ENCODE measurements around the gene STEAP2. TPM values are rescaled to one million over a fixed set of nuclear protein-coding genes. Genes with fewer than 3 reads are reported as not detected.

STEAP2 gene
- total and polyA plus RNA-seq, 2 of the 4 experiments (the other 2 are of a cell fraction), result 1.8 to 3.9 TPM

DNA sequence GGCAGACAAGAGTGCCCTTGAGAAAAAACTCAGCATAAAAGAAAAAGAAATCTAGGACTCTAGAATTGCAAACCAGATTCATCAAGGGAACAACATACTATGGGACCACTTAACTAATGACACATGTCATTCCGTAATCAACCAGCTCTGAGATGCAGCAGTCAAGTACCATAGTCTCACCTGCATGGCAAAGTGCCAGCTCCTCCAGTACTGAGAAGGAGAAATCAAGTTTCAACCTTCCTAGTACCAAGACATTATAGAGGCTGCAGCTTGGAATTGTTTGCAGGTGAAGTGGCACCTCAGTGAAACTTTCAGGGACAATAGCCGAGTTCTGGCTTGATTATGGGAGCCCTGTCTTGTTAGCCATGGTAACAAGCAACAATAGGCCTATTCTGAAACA, 45.8 kb upstream of the STEAP2 start (continued):
- TF ChIP-seq BHLHE40 (IDR thresholded peaks at IDR 0.05; ENCODE audit: low read depth, low read length) (no peak), FOS (IDR thresholded peaks at IDR 0.05; ENCODE audit: low read depth, low read length) (no peak), CEBPB (IDR thresholded peaks at IDR 0.05; ENCODE audit: low read depth, low read length) (no peak), NFE2L2 (IDR thresholded peaks at IDR 0.05; ENCODE audit: low read depth, low read length) (no peak), MAFK (IDR thresholded peaks at IDR 0.05; ENCODE audit: low read depth, low read length) (no peak), MAZ (IDR thresholded peaks at IDR 0.05; ENCODE audit: borderline replicate concordance, low read depth, low read length) (no peak), POLR2A (IDR thresholded peaks at IDR 0.05; ENCODE audit: low read depth, low read length) (no peak)

DNA sequence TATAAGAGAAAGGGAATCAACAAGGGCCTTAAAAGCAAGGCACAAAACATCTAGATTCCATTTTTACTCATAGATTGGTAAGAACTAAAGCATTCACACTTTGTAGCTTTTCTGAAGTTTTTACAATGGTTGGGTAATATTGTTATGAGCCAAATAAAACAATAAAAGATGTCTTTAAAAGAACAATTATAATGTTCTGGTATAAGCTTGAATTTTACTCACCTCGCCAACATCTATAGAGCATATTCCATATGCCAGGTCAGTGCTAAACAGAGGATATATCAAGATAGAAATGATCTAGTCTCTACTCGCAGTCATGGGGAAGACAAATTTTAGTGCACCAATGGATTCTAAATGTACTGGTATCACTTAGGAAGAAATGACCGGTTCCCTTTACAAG, 45.4 kb upstream of the STEAP2 start:
- Histone ChIP-seq H3K9me1 (ENCODE audit: insufficient read depth, low read length) (no peaks in the 10 kb centered on the region), H2BK120ac (ENCODE audit: low read depth, low read length) (no peak overlapping the region), H2AFZ (replicated peaks; ENCODE audit: low read length, poor library complexity) (no peak overlapping the region), H3K27me3 (ENCODE audit: control insufficient read depth, insufficient read depth, low read length) (no peaks in the 10 kb centered on the region), H3K56ac (ENCODE audit: extremely low read depth, insufficient read depth, low read length) (no peak overlapping the region), H3K4me2 (ENCODE audit: low read depth, low read length) (no peak overlapping the region), H3K36me3 (ENCODE audit: control insufficient read depth, insufficient read depth, low read length) (no peaks in the 10 kb centered on the region), H2AK9ac (replicated peaks; ENCODE audit: low read depth, low read length, poor library complexity) (no peak overlapping the region), H3K14ac (replicated peaks; ENCODE audit: low read depth, low read length) (no peak overlapping the region), H3K9ac (ENCODE audit: low read depth, low read length) (no peak overlapping the region), H3K79me1 (ENCODE audit: low read depth in 1 of 2, low read length in 2 of 2) (no peaks in the 10 kb centered on the region), H4K8ac (ENCODE audit: low read depth in 2 of 2, low read length in 2 of 2) (no peak overlapping the region), H3K18ac (ENCODE audit: low read depth, low read length) (no peak overlapping the region), H2AK5ac (ENCODE audit: low read depth, low read length) (no peak overlapping the region), H3K27ac (ENCODE audit: insufficient read depth, low read length) (no peak overlapping the region), H3K9me3 (ENCODE audit: control insufficient read depth, insufficient read depth, low read length) (no peaks in the 10 kb centered on the region; the same call in 1 of the 2 replicates), H4K20me1 (ENCODE audit: insufficient read depth, low read length) (no peaks in the 10 kb centered on the region), H3K23ac (ENCODE audit: low read depth, low read length) (no peak overlapping the region), H2BK5ac (ENCODE audit: low read depth, low read length, poor library complexity, severe bottlenecking) (no peak overlapping the region), H2BK15ac (ENCODE audit: low read depth, low read length) (no peak overlapping the region), H3K4me1 (ENCODE audit: control insufficient read depth, insufficient read depth, low read length) (no peaks in the 10 kb centered on the region), H3K4ac (ENCODE audit: low read depth, low read length) (no peak overlapping the region), H3K4me3 (ENCODE audit: insufficient read depth, low read depth, low read length) (no peak overlapping the region), H2BK20ac (ENCODE audit: low read depth, low read length) (no peak overlapping the region), H4K5ac (ENCODE audit: low read depth, low read length) (no peak overlapping the region), H4K91ac (ENCODE audit: insufficient read depth, low read depth, low read length) (no peak overlapping the region)
- in situ Hi-C loops (cut with MboI; ENCODE audit: low sequenced_read_pairs) (loop anchor here (10.0 kb wide), 2 partner anchors 99 to 269 kb away; no protein-coding TSS in a partner anchor), intact Hi-C loops (cut with micrococcal nuclease) (no loop called here), dilution Hi-C loops (cut with HindIII; ENCODE audit: low sequenced_read_pairs, unreplicated experiment) (no loop called here)
- POLR2A ChIA-PET (ENCODE audit: unreplicated experiment), result no interaction called here
- DNase-seq, result no peak
- no TSS peak for BruUV-seq (replicated peaks)
- WGBS, 2 experiments (ENCODE audit: extremely low coverage in 2 of 2, insufficient read length in 1 of 2), result 67% methylated on average over 1 of the region's 3 CpGs; no CpG with 5 or more reads in 1 of the 2 experiments
- ATAC-seq (ENCODE audit: low read depth), result no peak
- CTCF ChIA-PET, result no interaction called here
- TF ChIP-seq SMC3 (IDR thresholded peaks at IDR 0.05; ENCODE audit: low read depth, low read length), result no peak

All from IMR-90 (cell line).